HG03575 (cell line): ENCODE results near the gene CCL25.
"Not testable (repeated sequence)": the region's sequence is repeated elsewhere in the genome, so short reads cannot be mapped to it uniquely, and the experiment has no call there.

Experiments used
- ATAC-seq: cut with Tn5 transposase; IDR thresholded peaks from one replicate; pipeline ENCODE4 v1.9.1; 2021; ENCODE audit not compliant: unreplicated experiment, insufficient number of reproducible peaks, low FRiP score; ENCODE audit errors: extremely low read depth

Gene CCL25, protein sequence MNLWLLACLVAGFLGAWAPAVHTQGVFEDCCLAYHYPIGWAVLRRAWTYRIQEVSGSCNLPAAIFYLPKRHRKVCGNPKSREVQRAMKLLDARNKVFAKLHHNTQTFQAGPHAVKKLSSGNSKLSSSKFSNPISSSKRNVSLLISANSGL

GRCh38 chr19:8052464-8052859, at the start of gene CCL25:
TSS of gene CCL25 (plus strand) at chr19:8052760. CDS start at chr19:8053050, 290 bp downstream.
- ATAC-seq, result no peak

- ATAC-seq, result no peak
Measured at GRCh38 chr19:8004001-8004400, 48.6 kb upstream of the CCL25 start.

DNA sequence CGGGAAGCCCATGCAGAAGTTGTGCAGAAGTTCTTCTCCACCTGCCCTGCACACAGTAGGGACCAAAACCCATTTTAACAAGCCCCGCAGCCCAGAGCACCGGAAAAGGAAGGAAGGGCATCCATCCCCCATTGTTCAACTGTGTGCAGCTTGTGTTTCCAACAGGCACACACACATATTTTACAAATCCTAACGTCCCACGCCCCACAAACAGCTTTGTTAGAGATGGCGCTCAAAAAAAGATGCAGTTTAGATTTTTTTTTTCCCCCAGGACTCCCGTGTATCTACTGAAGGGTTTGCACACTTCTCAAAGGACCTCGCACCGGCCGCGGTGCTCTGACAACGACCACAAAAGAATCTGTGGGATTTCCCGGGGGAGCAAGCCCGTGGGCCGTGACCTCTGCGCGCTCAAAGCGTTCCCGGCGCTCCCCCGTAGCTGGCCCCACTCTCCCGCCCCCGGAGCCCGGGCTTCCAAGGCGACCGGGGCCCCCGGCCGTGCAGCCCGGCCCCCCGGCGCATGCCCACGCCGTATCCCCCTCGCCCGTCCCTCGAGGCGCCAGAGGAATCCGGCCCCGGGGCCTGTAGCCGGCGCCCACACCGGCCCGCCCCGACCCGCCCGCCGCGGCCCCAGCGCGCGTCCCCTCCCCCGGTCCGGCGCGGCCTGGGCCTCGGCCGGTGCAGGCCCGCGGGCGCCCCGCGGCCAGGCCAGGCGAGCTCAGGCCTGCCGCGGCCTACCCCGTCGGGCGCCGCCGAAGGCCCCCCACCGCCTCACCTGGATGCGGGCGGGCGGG, 47.6 kb upstream of the CCL25 start:
- no peak for ATAC-seq

DNA sequence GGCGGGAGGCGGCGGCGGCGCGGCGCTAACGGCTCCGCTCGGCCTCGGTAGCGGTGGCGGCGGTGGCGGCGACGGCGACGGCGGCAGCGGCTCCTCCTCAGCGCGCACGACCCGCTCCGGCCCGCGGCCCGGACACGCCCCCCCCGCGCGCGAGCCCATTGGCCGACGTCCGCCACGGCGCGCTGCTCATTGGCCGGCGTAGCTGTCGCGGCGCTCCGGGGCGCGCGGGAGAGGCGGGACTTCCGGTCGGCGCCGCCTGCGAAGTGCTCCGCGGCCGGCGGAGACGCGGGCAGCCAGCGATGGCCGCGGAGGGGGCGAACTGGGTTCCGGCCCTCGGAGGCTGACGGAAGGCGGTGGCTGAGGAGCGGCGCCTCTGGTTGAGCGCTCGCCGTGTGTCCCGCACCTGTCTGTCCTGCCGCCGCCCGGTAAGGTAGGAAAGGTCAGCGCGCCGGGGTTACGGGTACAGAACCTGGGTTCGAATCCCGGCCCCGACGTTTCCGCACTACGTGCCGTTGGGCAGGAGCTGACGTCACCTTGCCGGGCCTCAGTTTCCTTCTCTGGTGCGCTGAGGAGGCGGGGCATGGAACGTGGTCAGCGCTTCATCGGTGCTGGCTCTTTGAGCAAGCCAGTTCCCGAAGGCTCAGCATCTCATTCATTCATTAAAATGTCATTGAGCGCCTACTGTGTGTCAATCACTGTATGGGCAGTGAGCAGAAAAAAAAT, 46.9 kb upstream of the CCL25 start, which contains the start of gene ELAVL1:
Gene ELAVL1, minus strand, starts transcription at position 108 of the 723 bp plus-strand sequence. CDS start 13,826 bp downstream, outside the sequence.
- ATAC-seq, result no peak

GRCh38 chr19:8017808-8018207, 34.8 kb upstream of the CCL25 start:
- no peak for ATAC-seq

DNA sequence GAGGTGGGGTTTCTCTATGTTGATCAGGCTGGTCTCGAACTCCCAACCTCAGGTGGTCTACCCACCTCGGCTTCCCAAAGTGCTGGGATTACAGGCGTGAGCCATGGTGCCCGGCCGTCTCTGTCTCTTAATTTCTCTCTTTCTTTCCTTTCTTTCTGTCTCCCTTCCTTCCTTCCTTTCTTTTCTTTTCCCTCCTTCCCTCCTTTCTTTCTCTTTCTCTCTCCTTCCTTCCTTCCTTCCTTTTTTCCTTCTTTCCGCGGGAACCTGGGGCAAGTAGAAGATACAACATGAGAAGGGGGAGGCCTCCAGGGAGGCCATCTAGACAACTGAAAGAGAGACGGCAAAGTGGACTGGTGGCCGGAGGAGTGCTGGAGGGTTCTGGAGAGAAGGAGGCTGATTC, 31.9 kb upstream of the CCL25 start:
- ATAC-seq, result no peak

DNA sequence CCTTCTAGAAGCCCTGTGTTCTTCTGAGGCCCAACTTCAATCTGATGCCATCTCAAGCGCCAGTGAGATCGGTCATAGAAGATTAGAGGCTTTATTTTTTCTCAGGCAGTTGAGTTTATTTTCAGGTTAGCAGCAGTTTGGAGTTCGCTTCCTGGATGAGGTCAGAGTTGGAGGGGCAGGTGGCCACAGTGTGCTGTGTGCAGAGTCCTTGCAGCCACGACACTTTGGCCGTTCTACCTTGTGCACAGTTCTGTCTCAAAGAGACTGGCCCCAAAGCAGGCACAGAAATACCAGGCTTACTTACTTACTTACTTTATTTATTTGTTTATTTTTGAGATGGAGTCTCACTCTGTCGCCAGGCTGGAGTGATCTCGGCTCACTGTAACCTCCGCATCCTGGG, 31.2 kb upstream of the CCL25 start:
- ATAC-seq, result no peak

GRCh38 chr19:8022275-8022674, 30.3 kb upstream of the CCL25 start:
- ATAC-seq, result no peak

- ATAC-seq, result no peak
Measured at GRCh38 chr19:8023371-8023770, 29.2 kb upstream of the CCL25 start.

GRCh38 chr19:8024256-8024655, 28.3 kb upstream of the CCL25 start:
- ATAC-seq, result not testable (repeated sequence)

DNA sequence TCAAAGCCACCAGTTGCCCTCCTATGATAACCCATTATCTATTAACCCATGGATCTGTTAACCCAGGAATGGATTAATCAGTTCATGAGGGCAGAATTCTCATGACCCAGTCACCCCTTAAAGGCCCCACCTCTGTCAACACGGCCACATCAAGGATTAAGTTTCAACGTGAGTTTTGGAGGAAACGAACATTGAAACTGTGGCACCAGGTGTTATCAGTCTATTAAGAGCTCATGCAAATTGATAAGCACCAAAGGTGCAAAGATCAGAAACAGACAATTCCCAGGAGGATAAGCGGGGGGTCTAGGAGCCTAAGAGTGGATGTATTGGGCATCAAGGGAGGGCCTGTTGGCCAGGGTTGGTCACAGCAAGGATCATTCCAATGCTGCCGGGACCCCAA, 27.2 kb upstream of the CCL25 start:
- no peak for ATAC-seq

DNA sequence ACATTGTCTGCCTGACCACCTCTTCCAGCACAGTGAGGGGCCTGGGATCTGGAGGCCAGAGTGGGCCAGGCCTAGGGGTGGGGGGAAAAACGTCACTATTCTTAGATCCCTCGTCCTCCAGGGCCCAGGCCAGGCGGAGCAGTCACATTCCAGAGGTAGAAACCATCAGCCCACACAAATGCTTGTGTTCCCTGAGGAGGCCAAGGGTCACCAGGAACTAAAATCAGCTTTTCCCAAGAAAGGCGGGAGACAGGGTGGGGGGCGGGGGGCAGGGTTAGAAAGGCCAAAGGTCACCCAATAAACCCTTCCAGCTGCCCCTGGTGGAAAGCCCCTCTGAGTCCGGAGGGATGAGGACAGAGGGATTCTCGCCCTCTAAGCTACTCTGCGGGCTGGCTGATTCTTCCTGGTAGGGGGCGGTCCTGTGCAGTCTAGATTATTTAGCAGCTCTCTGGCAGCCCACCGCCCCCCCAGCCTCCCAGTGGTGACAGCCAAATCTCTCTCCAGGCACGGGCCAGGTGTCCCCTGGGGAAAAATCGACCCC, 23.5 kb upstream of the CCL25 start:
- no peak for ATAC-seq

GRCh38 chr19:8030960-8031359, 21.6 kb upstream of the CCL25 start:
- ATAC-seq, result no peak

- not testable (repeated sequence) for ATAC-seq
Measured at GRCh38 chr19:8033287-8034177, 19.0 kb upstream of the CCL25 start.

GRCh38 chr19:8034178-8034525, 18.4 kb upstream of the CCL25 start:
- ATAC-seq, result no peak

GRCh38 chr19:8036434-8037099, 16.0 kb upstream of the CCL25 start:
- no peak for ATAC-seq

DNA sequence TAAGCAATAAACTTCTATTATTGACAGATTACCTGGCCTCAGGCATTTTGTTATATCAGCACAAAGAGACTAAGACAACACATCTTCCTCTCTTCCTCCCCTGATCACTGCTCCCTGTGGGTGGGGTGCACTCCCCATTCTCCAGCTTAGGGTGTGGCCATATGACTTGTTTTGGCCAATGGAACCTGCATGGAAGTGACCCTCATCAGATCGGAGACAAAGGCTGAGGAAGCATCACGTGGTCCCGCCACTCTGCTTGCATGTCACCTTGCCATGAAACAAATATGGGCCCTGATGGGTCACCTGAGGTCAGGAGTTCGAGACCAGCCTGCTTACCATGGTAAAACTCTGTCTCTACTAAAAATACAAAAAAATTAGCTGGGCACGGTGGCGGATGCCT, 13.7 kb upstream of the CCL25 start:
- ATAC-seq, result no peak

- ATAC-seq, result no peak
Measured at GRCh38 chr19:8039231-8039630, 13.3 kb upstream of the CCL25 start.
